Liver (tissue), 3 donors: ENCODE data around the gene SORCS2.

Source experiments
- EGR1 ChIP-seq, 2 donors: IDR thresholded peaks; 2 replicates each; pipeline ENCODE4 v1.6.1; 2016 to 2018; ENCODE audit warnings: antibody characterized with exemption in 2 of 2, low read depth in 2 of 2
- GABPA ChIP-seq, 2 donors: IDR thresholded peaks in 1 of 2; conservative IDR thresholded peaks in 1 of 2; 2 replicates each; pipeline ENCODE4 v1.6.1; 2016; ENCODE audit warnings: antibody characterized with exemption in 2 of 2, mild to moderate bottlenecking in 1 of 2, moderate library complexity in 1 of 2
- HNF4A ChIP-seq, 2 donors: conservative IDR thresholded peaks; 2 replicates each; pipeline ENCODE4 v1.6.1; 2016; ENCODE audit warnings: antibody characterized with exemption in 2 of 2, mild to moderate bottlenecking in 2 of 2
- RAD21 ChIP-seq, 2 donors: IDR thresholded peaks; 2 replicates each; pipeline ENCODE4 v1.6.1; 2016; ENCODE audit warnings: antibody characterized with exemption in 2 of 2, mild to moderate bottlenecking in 2 of 2
- RXRA ChIP-seq, 2 donors: IDR thresholded peaks; 2 replicates each; pipeline ENCODE4 v1.6.1; 2017 to 2018; ENCODE audit warnings: antibody characterized with exemption in 2 of 2, mild to moderate bottlenecking in 1 of 2
- TAF1 ChIP-seq: conservative IDR thresholded peaks from 2 replicates; pipeline ENCODE4 v1.6.1; 2016; ENCODE audit warnings: antibody characterized with exemption, mild to moderate bottlenecking
- YY1 ChIP-seq: IDR thresholded peaks from 2 replicates; pipeline ENCODE4 v1.6.1; 2016; ENCODE audit warnings: antibody characterized with exemption, mild to moderate bottlenecking
- TF ChIP-seq, protein P1 (sequence below): IDR thresholded peaks from 2 replicates; pipeline ENCODE4 v1.6.1; 2016; ENCODE audit warnings: antibody characterized with exemption
- TF ChIP-seq, protein P2 (sequence below): fragments of 150-350 bp; IDR thresholded peaks from 2 replicates; pipeline ENCODE4 v1.5.1; 2017; ENCODE audit warnings: improper control_type of control experiment, low read depth, low read length; ENCODE audit not compliant: missing input control
- donor health status: healthy.
- donor health status: healthy.

DNA sequence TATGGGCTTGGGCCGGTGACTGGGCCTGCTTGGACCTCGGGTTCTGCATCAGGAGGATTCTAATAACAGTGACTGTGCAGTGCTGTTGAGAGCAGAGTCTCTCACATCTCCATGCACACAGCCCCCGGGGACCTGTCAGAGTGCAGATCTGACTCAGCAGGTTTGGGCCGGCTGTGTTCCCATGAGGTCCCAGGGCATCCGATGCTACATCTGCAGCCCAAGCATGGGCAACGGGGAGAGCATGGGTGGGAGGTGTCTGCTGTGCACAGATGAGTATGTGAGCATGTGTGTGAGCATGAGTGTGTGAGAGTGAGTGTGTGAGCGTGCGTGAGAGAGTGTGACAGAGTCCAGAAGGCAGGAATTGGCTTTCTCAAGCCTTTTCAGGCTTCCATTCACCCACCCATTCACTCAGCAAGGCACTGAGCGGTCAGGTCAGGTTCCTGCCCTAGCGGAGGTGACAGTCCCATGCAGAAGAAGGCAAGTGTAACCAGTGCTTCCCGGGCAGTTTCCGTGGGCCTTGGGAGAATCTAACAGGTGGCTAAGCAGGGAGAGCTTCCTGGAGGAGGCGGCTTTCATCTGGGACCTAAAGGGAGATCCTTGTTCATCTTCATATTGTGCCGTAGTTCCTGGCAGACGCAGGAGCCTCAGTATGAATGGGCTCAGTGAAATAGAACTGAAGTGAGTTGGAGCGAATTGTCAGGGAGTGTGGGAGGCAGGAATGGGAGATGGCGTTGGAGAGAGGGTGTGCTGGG lies 62.6 kb downstream of the SORCS2 start:
- no peak for TF ChIP-seq GABPA (IDR thresholded peaks at IDR 0.05 in 1 of 2, conservative IDR thresholded peaks at IDR 0.05 in 1 of 2)
- TF ChIP-seq YY1, result no peak
- no peak for TF ChIP-seq EGR1 (IDR thresholded peaks at IDR 0.05; ENCODE audit: low read depth in 2 of 2)
- TF ChIP-seq, protein P1, sequence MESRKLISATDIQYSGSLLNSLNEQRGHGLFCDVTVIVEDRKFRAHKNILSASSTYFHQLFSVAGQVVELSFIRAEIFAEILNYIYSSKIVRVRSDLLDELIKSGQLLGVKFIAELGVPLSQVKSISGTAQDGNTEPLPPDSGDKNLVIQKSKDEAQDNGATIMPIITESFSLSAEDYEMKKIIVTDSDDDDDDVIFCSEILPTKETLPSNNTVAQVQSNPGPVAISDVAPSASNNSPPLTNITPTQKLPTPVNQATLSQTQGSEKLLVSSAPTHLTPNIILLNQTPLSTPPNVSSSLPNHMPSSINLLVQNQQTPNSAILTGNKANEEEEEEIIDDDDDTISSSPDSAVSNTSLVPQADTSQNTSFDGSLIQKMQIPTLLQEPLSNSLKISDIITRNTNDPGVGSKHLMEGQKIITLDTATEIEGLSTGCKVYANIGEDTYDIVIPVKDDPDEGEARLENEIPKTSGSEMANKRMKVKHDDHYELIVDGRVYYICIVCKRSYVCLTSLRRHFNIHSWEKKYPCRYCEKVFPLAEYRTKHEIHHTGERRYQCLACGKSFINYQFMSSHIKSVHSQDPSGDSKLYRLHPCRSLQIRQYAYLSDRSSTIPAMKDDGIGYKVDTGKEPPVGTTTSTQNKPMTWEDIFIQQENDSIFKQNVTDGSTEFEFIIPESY, result no peak
- TF ChIP-seq, protein P2, sequence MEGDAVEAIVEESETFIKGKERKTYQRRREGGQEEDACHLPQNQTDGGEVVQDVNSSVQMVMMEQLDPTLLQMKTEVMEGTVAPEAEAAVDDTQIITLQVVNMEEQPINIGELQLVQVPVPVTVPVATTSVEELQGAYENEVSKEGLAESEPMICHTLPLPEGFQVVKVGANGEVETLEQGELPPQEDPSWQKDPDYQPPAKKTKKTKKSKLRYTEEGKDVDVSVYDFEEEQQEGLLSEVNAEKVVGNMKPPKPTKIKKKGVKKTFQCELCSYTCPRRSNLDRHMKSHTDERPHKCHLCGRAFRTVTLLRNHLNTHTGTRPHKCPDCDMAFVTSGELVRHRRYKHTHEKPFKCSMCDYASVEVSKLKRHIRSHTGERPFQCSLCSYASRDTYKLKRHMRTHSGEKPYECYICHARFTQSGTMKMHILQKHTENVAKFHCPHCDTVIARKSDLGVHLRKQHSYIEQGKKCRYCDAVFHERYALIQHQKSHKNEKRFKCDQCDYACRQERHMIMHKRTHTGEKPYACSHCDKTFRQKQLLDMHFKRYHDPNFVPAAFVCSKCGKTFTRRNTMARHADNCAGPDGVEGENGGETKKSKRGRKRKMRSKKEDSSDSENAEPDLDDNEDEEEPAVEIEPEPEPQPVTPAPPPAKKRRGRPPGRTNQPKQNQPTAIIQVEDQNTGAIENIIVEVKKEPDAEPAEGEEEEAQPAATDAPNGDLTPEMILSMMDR, result no peak
- TF ChIP-seq RAD21 (IDR thresholded peaks at IDR 0.05), result no peak
- TF ChIP-seq TAF1, result no peak
- TF ChIP-seq RXRA (IDR thresholded peaks at IDR 0.05), result no peak
- TF ChIP-seq HNF4A (conservative IDR thresholded peaks at IDR 0.05), result no peak
